GM18519 (cell line): ENCODE results near the gene KCNQ2.

ENCODE experiments used
- ATAC-seq: cut with Tn5 transposase; IDR thresholded peaks from one replicate; pipeline ENCODE4 v1.9.1; 2021; ENCODE audit warnings: mild to moderate bottlenecking, moderate library complexity; ENCODE audit not compliant: unreplicated experiment, low FRiP score

Gene KCNQ2

DNA sequence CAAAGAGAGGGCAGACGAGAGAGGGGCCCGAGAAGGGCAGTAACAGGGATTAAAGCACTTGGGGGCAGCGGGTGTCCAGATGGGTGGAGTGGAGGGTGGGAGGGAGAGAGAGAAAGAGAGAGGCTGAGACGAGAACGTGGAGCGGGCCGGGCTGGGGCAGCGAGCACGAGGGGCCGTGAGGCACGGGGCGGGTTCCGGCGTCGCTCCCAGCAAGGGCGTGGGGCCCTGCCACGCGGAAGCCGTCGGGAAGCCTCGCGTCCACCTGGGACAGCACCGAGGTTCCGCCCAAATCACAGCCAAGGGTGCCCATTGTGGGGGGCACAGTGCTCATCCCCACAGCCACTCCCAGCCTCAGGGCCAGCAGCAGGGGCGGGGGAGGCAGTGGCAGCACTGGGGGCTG lies 49.8 kb downstream of the KCNQ2 start:
- no peak for ATAC-seq

DNA sequence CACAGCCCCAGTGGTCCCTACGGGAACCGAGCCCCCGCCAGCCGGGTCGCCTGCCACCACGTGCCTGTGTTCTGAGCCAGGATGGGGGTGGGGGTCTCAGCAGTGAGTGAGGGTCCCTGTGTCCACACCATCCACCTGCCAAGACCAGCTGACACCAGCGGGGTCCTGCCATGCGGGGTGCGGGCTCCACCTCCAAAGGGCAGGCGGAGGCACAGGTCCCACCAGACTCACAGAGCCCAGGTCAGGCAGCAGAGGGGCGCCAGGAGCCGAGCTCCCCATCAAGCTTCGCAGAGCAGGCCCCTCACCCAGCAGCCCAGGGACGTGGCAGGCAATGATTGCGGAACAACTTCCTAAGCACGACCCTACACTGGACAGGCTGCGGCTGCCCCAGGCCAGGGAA lies 50.5 kb downstream of the KCNQ2 start:
- ATAC-seq, result no peak

DNA sequence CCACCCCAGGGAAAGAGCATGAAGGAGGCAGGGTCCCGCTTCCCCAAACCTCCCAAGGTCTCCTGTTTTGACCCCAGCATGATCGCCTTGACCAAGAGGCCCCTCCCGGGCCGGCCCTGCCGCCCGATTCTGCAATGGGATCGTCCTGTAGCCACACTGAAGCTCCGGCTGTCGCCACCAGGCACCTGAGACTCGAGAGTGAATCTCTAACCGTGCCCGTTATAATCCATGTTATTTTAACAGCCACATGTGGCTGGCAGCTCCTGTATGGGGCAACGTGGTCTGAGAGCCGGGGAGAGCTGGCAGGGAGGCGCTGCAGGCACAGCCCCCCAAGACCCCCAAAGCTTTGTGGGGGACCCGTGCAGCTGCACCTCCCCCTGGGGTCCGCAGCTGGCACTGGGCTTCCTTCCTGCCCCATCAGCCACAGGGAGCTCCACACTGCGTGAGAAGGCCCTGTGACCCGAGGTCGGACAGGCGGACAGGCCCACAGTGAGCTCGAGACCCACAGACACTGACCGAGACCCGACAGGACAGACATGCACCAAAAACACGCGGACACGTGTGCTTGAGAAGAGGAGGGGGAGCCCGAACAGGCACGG lies 51.3 kb downstream of the KCNQ2 start:
- ATAC-seq, result no peak

DNA sequence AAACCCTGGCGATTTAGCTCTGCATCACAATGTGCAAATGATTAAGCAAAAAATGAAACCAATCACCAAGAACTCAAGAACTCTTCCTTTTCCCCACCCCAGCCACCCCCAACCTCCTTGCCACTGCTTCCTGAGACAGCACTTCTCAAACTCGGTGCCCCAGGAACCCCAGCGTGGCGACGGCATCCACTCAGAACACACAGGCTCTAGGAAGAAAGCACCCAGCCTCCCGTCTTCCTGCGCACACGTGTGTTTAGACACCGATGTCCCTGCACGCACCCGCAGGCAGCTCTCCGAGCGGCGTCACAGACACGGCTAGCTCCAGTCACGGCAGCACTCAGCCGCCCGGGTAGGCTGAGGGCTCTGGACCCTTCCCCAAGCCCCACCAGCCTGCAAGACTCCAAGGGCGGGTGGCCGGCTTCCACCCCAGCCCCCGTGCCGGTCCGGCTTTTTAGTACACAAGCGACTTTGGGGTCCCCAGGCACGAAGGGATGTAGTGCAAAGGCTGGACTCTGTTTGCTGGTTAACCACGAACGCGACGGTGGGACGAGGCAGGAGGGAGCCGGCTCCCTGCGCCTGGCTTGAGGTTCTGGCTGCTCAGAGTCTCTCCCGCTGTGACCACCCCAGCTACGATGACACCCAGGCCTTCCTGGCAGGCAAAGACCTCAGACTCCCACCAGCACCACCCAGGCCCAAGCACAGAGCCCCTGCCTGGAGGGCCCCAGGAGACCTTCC lies 51.9 kb downstream of the KCNQ2 start:
- ATAC-seq, result no peak

DNA sequence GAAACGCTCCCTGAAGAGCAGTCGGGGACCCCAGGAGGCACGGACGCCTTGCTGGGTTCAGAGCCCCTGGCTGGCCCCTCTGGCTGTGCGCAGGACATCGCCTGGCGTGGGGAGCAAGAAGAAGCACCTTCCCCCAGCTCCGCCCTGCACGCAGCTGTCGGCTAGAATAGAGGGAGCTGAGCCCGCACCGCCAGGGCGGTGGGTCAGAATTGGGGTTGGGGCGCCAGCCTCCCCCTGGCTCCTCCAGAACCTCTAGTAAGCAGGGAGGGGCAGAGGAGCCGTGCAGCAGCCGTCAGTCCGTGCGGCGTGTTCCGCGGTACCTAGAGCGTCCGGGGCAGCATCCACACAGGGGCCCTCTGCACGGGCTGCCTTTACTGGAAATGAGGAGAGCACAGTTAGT lies 53.2 kb downstream of the KCNQ2 start:
- ATAC-seq, result no peak

DNA sequence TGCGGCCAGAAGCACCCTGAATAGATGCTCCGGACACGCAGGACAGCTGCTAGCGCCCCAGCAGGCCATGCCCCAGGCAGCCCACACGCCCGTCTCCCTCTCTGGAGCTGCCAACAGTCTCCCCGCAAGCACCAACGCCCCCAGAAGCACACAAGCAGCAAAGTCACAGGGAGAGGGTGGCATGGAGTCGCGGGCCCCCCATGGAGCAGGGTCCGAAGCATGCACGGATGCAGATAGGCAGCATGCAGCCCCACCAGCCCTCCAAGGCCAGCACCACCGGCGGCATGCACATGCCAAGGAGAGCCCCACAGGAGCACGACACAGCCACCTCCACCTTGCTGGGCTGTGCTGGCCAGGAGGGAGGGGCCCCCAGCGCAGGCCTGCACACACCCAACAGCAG lies 53.8 kb downstream of the KCNQ2 start:
- ATAC-seq, result no peak

DNA sequence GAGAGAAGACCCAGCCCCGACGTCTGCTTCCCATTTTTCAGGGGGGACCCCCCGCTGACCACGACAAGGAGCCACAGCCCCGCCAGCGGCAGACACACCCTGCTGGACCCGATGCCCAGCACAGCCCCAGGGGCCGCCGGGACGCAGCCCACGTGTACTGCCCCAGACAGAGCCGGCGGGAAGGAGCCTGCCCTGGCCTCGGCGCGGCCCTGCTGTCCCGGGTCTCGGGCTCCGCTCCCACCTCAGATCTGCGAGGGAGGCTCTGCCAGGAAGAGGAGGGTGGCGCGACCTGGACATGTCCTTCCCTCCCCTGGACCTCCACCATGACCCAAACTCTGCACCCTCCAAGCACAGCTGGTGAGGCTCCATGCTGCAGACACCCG lies 54.7 kb downstream of the KCNQ2 start:
- no peak for ATAC-seq

DNA sequence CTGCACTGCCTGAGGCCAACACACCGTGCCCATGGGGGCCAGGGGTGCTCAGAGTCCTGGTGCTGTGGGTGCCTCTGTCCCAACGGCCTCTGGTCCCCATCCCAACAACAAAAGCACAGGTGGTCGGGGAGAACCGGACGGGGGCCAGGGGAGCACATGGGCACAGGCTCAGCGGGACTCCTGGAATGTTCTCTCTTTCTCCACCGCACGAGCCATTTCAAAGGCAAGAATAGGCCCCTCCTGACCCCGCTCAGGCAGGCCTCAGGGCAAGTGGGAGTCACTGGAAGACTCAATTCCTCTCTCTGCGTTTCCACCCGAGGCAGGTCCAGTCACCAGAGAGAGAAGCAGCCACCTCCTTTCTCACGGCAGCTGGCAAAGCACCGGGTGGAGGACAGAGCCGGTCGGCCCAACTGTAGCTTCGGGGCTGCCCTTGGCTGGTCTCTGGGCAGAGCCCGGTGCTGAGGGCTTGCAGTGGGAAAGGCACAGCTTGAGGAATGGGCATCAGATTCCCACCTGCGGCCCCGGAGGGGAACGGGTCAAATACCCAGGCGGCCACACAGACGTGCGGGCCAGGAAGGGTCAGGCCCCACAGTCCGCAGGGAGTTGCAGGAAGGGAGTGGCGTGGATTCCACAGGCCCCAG lies 55.2 kb downstream of the KCNQ2 start:
- ATAC-seq, result no peak

DNA sequence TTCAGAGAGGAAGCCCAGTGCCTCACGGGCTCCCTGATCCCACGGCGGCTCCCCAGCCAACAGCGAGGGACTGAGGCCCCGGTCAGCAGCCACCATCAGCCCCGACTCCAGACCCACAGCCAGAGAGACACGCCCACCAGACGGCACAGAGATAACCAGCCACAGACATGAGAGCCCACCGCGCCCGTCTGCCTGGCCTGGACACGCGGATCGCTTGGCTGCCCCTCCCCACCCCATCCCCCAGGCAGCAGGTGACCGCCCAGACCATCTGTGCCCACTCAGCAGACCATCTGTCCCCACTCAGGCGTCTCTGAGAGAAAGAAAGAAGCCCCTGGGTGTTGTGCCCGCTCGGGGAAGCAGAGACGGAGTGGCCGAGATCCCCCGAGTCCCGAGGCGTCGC lies 55.8 kb downstream of the KCNQ2 start:
- no peak for ATAC-seq

DNA sequence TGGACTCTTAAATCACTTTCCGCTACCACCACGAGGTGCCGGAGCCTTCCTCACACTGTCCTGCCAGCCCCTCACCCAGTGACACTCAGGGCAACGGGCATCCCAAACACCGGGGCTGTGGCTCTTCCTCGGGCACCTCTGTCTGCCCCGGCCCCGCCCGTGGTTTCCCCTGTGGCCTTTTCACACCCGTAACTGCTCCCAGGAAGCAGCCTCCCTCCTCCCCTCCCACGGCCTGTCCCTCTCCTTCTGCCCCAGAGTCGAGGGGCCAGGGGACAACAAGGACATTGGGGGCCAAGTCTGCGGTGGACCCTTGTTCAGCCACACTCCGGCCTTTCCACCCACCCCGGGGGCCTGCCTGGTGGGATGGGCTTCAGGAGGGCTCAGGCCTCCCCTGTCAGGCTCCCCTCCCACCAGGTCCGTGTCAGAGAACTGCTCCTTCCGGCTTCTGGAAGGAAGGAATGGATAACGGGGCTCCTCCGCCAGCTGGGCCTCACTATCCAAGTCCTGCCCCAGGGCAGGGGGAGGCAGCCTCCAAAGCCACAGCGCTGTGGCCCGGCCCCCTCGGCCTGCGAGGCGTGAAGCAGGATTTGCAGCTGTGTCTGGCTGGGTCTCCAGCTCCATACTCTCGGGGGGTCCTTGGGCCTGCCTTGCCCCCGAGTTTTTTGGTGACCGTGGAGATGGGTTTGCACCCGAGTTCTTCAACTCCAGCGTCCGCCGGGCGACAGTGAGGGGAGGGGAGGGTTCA lies 56.6 kb downstream of the KCNQ2 start:
- no peak for ATAC-seq

DNA sequence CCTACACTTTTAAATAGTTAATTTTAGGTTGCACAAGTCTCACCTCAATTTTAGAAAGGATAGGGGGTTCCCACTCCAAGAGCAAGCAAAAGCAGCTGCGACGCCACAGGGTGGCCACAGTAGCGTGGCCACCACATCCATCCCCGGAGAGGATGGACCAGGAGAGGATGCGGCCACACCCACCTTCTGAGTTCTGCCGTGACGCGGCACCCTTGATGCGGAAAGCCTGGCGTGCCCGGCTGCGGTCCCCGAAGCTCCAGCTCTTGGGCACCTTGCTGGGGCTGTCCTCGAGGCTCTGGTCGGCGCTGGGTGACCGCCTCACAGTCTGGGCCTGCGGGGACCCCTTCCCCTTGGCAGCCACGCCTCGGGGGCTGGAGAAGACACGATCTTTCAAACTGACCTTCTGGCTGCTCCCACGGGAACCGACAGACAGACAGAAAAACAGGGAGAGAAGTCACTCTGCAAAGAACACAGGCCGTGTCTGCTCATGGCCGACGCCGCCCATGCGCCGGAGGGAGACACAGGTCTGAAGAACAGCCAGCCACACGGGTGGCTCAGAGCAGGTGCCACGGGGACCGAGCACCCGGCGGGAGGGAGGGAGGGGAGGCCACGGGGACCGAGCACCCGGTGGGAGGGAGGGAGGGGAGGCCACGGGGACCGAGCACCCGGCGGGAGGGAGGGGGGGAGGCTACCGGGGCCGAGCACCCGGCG lies 57.6 kb downstream of the KCNQ2 start:
- ATAC-seq, result no peak

DNA sequence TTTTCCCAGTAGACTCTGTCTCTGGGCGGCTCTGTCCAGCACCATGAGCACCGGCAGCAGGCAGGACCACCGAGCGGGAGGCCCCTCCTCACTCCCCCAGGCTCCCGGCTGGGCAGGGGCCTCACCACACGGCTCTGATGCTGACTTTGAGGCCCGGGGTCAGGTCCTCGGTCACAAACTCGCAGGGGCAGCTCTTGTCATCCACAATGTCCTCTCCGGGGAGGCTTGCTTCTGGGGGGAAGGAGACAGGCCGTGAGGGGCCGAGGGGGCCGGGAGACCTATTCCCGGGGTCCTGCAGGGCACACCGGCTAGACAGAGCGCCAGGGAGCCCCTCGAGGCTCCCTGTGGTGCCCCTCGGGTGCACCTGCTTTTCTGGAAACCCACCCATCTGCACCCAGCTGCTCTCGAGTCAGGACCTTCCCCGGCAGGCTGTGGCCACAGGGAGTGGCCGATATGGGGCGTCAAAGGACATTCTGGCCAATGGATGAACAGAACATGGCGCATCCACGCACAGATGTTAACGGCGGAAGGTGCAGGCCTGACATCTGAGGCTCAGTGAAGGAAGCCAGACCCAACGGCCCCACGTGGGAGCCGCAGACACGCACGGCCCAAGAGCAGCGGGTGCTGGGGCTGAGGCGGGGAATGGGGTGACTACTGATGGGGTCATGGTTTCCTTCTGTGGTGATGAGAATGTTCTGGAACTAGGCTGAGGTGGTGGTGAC lies 58.3 kb downstream of the KCNQ2 start:
- ATAC-seq, result no peak

DNA sequence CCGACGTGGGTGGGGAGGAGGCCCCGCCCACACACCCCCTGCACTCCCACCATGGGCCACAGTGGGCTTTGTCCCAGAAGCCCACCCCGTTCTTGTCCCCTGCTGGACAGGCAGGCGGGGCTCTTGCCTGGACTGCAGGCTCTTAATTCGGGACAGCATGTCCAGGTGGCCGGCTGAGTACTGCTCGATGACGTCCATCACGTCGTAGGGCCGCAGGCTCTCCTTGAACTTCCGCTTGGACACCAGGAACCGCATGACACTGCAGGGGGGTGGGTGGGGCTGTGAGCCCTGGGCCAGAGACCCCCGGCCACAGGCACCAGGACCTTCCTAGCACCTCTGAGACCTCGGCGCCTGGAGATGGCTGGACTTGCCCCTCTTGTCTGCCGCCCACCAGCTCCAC lies 59.1 kb downstream of the KCNQ2 start:
- ATAC-seq, result no peak

DNA sequence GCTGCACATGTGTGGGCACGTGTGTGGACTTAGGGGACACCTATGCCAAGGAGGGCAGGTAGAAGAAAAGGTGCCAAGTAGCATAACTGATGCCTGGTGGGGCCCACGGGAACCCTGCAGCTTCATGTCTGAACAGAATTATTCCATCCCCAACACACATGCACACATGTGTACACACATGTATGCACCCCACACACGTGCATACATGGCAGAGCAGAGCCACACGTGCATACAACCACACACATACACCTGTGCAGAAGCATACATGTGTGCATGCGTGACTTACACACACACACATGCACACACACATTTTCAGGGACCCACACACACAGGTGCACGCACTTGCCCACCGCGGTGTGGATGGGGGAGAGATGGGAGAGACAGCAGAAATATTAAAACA lies 59.6 kb downstream of the KCNQ2 start:
- ATAC-seq, result no peak

DNA sequence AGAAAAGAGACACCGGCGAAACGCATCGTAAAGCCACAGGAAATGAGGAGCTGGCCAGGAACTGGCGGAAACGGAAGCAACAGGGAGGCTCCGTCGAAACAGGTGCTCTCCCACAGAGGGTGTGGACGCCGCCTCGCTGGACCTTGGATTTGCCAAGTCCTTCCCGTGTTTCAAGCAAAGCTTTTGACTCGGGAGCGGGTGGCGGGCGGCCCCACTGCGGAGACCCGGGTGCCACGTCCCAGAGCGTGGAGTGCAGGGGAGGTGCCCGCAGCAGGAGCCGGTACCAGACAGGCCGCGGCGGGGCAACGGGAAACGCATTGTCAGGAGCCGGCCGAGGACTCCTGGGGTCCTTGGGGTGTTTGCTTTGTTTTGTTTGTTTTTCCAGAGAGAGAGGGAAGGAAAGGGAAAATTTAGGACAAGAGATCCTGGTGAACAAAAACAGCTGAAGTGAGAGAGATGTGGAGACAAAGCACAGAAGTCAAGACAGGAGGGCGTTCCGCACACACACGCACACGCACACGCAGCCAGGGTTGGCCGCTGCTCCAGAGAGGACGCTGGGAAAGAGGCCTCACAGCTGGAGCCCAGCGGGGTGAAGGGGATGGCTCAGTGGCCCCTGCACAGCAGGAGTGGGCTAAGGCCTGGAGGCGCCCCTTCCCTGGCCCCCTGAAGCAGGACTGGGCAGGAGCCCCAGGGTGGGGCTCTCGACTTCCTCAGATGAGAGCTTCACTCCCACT lies 60.4 kb downstream of the KCNQ2 start:
- ATAC-seq, result no peak

DNA sequence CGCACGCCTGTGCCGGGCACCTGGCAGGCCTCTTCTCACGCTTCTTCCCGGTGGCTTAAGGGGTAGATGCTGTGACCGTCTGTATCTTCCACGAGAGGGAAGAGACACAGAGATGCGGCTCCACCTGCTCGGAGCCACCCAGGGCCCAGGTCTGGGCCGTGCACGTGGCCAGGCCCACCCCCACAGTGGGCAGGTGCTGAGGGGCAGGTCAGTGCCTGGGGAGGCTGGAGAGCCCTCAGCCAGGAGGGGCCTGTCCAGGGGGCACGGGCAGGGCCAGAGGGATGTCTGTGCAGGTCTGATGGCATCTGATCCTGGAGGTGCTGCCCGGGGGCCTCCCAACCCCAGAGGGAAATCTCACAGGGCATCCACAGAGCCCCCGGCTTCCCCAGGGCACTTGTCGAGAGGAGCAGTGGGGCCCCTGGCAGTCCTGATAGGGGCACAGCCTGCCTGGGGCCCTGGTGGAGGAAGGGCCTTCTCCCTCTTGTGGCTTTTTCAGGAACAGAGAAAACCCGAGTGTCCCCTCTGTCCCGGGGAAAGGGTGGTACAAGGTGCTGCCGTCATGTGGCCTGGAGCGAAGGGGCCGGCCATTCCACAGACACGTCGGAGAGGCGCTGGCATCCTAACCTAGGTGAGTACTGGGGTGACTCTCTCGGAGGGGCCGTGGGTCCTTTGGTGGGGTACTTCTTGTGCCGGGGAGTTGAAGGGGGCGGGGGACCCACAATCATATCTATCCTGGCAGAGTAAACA lies 61.1 kb downstream of the KCNQ2 start:
- no peak for ATAC-seq

DNA sequence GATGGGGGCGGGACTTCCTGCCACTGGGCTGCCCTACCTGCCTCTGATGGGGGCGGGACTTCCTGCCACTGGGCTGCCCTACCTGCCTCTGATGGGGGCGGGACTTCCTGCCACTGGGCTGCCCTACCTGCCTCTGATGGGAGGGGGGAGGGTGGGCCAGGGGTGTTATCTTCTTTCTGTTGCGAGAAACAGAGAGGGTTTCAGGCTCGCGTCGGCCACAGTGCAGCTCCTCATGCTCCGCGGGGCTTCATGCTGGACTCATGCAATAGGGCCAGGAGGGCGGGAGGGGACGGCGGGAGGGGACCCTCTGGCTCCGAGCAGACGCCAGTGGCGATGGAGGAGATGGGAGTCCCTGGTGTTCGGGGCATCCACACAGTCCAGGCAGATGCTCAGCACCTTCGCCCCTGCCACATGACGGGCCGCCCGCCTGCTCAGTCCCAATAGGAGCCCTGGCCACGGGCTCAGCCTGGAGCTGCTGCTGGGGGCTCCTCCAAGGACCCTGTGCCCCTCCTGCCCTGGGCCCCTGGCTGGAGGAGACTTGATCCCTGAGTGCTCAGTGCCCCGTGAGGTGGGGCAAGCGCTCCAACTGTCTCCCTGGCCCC lies 62.5 kb downstream of the KCNQ2 start:
- ATAC-seq, result no peak

DNA sequence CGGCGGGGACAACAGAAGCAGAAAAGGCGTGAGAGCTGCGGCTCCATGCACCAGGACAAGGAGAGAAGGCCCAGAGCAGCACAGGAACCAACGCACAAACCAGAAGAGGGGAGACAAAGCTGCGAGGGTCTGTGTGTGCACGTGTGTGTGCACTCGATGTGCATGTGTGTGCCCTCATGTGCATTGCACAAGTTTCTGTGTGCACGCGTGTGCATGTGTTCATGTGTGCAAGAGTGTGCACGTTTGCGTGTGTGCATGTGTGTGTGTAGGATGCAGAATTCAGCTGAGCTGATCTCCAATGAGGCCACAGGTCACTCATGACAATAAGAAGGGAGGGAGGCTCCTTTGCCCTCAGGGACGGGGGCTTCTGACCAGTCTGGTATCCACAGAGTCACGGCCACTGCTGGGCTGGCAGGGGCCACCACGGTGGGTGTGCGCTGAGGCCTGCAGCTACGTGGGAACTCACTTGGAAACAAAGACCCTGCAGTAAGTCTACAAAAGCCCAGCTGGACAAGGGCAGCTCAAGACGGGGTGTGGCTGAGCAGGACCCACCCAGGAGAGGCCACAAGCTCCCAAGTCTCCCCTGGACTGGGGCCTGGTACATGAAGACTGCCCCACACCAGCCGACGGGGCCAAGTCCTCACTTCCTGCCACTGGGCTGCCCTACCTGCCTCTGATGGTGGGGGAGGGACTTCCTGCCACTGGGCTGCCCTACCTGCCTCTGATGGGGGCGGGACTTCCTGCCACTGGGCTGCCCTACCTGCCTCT lies 63.2 kb downstream of the KCNQ2 start:
- no peak for ATAC-seq
